Brain microvascular endothelial cell (primary cell): Measurements from ENCODE around the gene ATR.
A peak's percentile ranks its signal among the peaks of the same experiment; 100 is the strongest.

Source experiments
- DNase-seq: peaks from one replicate; pipeline ENCODE4 v3.0.0-alpha.2; 2020
- H3K27ac ChIP-seq: fragments of 250-450 bp; sonication (Bioruptor Pico); 2 replicates; pipeline ENCODE4 v1.5.1; 2020; ENCODE audit warnings: mild to moderate bottlenecking, moderate library complexity
- H3K27me3 ChIP-seq: fragments of 250-450 bp; sonication (Bioruptor Pico); replicated peaks from 2 replicates; pipeline ENCODE4 v1.5.1; 2020; ENCODE audit warnings: mild to moderate bottlenecking
- H3K36me3 ChIP-seq: fragments of 250-450 bp; sonication (Bioruptor Pico); replicated peaks from 2 replicates; pipeline ENCODE4 v1.5.1; 2020; ENCODE audit warnings: mild to moderate bottlenecking
- H3K4me3 ChIP-seq: 2 replicates; pipeline ENCODE4 v1.5.1; 2011; ENCODE audit warnings: low read depth, mild to moderate bottlenecking, control low read depth, low read length, moderate library complexity
- CTCF ChIP-seq: IDR thresholded peaks from 2 replicates; pipeline ENCODE4 v1.5.1; 2011; ENCODE audit warnings: low read depth, mild to moderate bottlenecking, moderate library complexity, low read length, control low read depth, inconsistent platforms; ENCODE audit errors: missing control alignments
- in situ Hi-C: cut with HindIII; loops from 2 replicates; pipeline ENCODE4 v1.10.0; 2017; ENCODE audit warnings: low sequenced_read_pairs, low pct_ligation_motif_present

The ATR gene

DNA sequence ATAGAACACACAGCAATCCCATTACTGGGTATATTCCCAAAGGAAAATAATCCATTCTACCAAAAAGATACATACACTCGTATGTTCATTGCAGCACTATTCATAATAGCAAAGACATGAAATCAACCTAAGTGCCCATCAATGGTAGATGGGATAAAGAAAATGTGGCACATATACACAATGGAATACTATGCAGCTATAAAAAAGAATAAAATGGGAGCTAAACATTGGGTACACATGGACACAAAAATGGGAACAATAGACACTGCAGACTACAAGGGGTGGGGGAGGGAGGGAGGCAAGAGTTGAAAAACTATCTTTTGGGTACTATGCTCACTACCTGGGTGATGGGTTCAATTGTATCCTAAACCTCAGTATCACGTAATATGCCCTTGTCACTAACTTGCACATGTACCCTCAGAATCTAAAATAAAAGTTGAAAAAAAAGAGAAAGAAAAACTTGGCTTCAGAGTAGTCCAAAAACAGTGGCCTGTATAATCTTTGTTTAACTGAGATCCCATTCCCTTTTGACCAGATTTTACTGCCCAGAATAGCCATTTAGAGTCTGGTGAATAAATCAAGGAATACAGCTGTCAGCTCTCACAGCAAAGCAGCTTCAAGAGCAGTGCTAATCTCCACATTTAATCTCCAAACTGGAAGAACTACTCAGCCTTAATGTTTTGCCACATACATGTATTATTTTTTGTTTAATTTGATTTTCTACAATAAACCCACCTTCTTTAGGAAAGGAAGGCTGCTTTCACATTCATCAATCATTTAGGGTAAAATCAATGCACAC, 76.1 kb downstream of the ATR start:
- in situ Hi-C loops: no loop called here
- no peak overlapping the region for H3K27ac ChIP-seq
- no peak overlapping the region for H3K4me3 ChIP-seq
- DNase-seq: no peak
- no peaks in the 10 kb centered on the region for H3K27me3 ChIP-seq
- H3K36me3 ChIP-seq: peaks cover 3% of the 10 kb centered on the region
- no peak for TF ChIP-seq CTCF

DNA sequence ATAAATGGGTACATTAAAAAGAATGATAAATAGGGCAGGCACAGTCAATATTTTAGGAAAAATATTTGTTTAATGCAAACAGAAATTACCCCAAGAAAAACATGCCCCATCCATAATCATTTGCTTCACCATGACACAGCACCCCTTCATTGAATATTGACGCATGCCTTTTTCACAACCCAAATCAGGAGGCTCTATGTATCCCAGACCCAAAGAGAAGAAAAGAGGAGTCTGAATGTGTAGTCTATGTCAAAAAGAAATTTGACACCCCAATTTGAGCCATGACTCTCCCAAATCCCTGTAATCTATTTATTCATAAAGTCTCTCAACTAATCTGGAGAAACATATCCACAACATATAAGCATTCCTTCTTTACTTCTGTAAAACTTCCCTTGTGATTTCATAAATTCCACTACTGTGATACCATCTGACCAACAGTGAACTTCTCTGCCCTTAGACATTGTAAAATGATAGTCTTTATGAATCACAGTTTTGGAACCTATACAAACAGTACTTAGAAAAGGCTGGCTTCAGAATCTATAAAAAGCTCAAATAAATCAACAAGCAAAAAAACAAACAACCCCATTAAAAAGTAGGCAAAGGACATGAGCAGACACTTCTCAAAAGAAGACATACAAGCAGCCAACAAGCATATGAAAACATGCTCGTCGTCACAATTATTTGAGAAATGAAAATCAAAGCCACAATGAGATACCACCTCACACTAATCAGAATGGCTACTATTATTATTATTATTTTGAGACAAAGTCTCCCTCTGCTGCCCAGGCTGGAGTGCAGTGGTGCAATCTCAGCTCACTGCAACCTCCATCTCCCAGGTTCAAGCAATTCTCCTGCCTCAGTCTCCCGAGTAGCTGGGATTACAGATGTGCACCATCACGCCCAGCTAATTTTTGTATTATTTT, 77.3 kb downstream of the ATR start:
- no peak for TF ChIP-seq CTCF
- no peak overlapping the region for H3K4me3 ChIP-seq
- H3K36me3 ChIP-seq: no peaks in the 10 kb centered on the region
- in situ Hi-C loops: no loop called here
- peak; percentile 28 for DNase-seq
- peak overlapping the region; percentile 76 for H3K27ac ChIP-seq
- H3K27me3 ChIP-seq: no peaks in the 10 kb centered on the region

DNA sequence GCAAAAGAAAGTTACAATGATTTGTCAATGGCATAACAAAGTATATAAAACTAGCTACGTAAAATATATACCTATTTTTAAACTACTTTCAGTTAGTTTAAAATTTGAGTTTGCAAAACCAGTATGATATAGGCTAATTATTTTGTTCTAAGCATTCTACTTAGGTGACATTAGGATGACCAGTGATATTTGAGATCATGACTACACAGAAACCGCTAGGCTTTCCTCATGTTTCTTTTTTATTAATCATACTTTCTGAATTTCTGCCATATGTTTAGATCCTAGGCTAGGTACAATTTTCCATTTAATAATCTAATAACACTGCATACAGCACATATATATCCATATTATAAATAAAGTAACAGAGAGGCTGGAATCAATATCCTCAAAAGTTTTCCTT, 78.3 kb downstream of the ATR start:
- Histone ChIP-seq H3K27ac (peak overlapping the region; percentile 76), H3K27me3 (no peaks in the 10 kb centered on the region), H3K36me3 (peaks cover 3% of the 10 kb centered on the region), H3K4me3 (no peak overlapping the region)
- in situ Hi-C loops: no loop called here
- no peak for DNase-seq
- TF ChIP-seq CTCF: no peak

DNA sequence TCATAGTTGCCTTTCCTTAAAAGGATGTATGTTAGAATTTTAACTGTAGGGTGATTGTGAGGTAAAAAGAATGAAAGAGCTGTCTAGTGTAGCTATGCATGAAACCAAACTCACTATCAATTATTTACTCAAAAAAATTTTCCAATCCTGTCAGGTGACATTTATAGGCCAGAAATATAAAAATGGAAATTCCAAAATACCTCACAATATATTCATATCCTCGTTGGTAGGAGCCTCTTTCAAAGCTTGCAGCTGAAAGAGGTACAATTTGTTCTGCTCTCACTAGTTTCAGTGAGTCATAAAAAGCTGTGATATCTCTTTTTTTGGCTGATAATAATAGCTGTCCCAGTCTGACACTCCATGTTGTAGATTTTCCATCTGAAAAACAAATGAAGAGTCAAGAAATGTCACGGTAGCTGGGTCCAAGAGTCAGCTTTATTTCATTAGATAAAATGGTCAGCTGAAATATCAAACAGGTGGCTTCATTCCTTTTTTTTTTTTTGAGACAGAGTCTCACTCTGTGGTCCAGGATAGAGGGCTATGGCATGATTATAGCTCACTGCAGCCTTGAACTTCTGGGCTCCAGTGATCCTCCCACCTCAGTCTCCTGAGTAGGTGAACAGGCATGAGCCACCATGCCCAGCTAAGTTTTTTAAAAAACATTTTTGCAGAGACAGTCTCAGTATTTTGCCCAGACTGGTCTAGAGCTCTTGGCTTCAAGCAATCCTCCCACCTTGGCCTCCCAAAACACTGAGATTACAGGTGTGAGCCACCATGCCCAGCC, 79.9 kb downstream of the ATR start:
- TF ChIP-seq CTCF: no peak
- Histone ChIP-seq H3K4me3 (no peak overlapping the region), H3K27ac (peak overlapping the region; percentile 23), H3K27me3 (no peaks in the 10 kb centered on the region), H3K36me3 (peaks cover 5% of the 10 kb centered on the region)
- in situ Hi-C loops: no loop called here
- peak; percentile 20 for DNase-seq

GRCh38 chr3:142497729-142498128, 80.8 kb downstream of the ATR start:
- Histone ChIP-seq H3K27me3 (no peaks in the 10 kb centered on the region), H3K4me3 (no peak overlapping the region), H3K27ac (no peak overlapping the region), H3K36me3 (peaks cover 5% of the 10 kb centered on the region)
- no peak for DNase-seq
- in situ Hi-C loops: no loop called here
- TF ChIP-seq CTCF: no peak
